A673 (cell line): ENCODE results near the gene TRIM8. TPM values are rescaled to one million over a fixed set of nuclear protein-coding genes. Genes with fewer than 3 reads are reported as not detected.

Experiments used
- BruUV-seq: library from RNA; stranded (reverse); fragments of 400-500 nt; replicated peaks from 2 replicates; lab custom pipeline; 2021; lab: Mats Ljungman, UMichigan
- CTCF ChIA-PET: fragments of 300-600 bp; sonication (Branson Sonifier 250); formaldehyde crosslinking; loops from one replicate; lab custom pipeline; 2022; ENCODE audit warnings: antibody characterized with exemption; lab: Charles Lee
- POLR2A ChIA-PET: fragments of 300-600 bp; sonication (Branson Sonifier 250); formaldehyde crosslinking; loops from one replicate; lab custom pipeline; 2022; ENCODE audit warnings: antibody characterized with exemption; ENCODE audit not compliant: low non-redundant PET; lab: Charles Lee
- DNase-seq: peaks from one replicate; pipeline ENCODE4 v3.0.0-alpha.2; 2015; ENCODE audit warnings: low spot score
- H3K27ac ChIP-seq: fragments of 200-600 bp; sonication (generic); 2 replicates; pipeline ENCODE4 v1.5.1; 2016; ENCODE audit warnings: mixed run types, low read depth, mild to moderate bottlenecking, mixed read lengths, antibody characterized with exemption, low read length; ENCODE audit not compliant: poor library complexity, severe bottlenecking
- H3K27me3 ChIP-seq: fragments of 200-600 bp; sonication (generic); replicated peaks from 2 replicates; pipeline ENCODE4 v1.6.1; 2017; ENCODE audit warnings: mixed run types, low read depth, mild to moderate bottlenecking, mixed read lengths, antibody characterized with exemption, low read length; ENCODE audit not compliant: insufficient read depth, poor library complexity
- H3K36me3 ChIP-seq: fragments of 200-600 bp; sonication (generic); 2 replicates; pipeline ENCODE4 v1.6.1; 2016; ENCODE audit warnings: mixed run types, mild to moderate bottlenecking, mixed read lengths, antibody characterized with exemption, low read length; ENCODE audit not compliant: insufficient read depth, poor library complexity, severe bottlenecking
- H3K4me1 ChIP-seq: fragments of 200-600 bp; sonication (generic); 2 replicates; pipeline ENCODE4 v1.6.1; 2017; ENCODE audit warnings: mixed run types, mild to moderate bottlenecking, mixed read lengths, antibody characterized with exemption, low read length; ENCODE audit not compliant: insufficient read depth, poor library complexity, severe bottlenecking
- H3K4me3 ChIP-seq: fragments of 200-600 bp; sonication (generic); 2 replicates; pipeline ENCODE4 v1.5.1; 2016; ENCODE audit warnings: low read depth, mixed run types, mild to moderate bottlenecking, mixed read lengths, low read length; ENCODE audit not compliant: poor library complexity, severe bottlenecking
- H3K9me3 ChIP-seq: fragments of 200-600 bp; sonication (generic); 2 replicates; pipeline ENCODE4 v1.6.1; 2016; ENCODE audit warnings: mixed run types, low read depth, mild to moderate bottlenecking, mixed read lengths, antibody characterized with exemption, low read length; ENCODE audit not compliant: poor library complexity, severe bottlenecking
- EZH2 ChIP-seq: fragments of 200-600 bp; sonication (generic); IDR thresholded peaks from 2 replicates; pipeline ENCODE4 v1.6.1; 2017; ENCODE audit warnings: borderline replicate concordance, low read depth, mild to moderate bottlenecking, mixed read lengths, antibody characterized with exemption, low read length; ENCODE audit not compliant: poor library complexity, severe bottlenecking
- intact Hi-C: fragments of 100-400 bp; cut with micrococcal nuclease; formaldehyde crosslinking; loops from one replicate; pipeline ENCODE4 v1.10.0; 2022; ENCODE audit not compliant: unreplicated experiment
- total RNA-seq: library from RNA; stranded (reverse); gene quantifications from 2 replicates; pipeline ENCODE4 v1.2.3, GENCODE V29; 2021
- TF ChIP-seq, protein P1 (sequence below): fragments of 300-800, 200-600 bp; sonication (generic); conservative IDR thresholded peaks from 2 replicates; pipeline ENCODE4 v1.5.1; 2017; ENCODE audit warnings: low read depth, mild to moderate bottlenecking, antibody characterized with exemption, low read length, moderate library complexity, mixed read lengths

TRIM8 gene
- total RNA-seq, 1 experiment from 2014 or later = 29.4 TPM

GRCh38 chr10:102696736-102697135 lies 52.5 kb downstream of the TRIM8 start:
- CTCF ChIA-PET = interaction anchor here (1.0 kb wide), 1 partner anchor 13 kb away, joined by 4 read pairs; no protein-coding TSS in a partner anchor
- POLR2A ChIA-PET = no interaction called here
- intact Hi-C loops = no loop called here

GRCh38 chr10:102698894-102699293 lies 54.6 kb downstream of the TRIM8 start:
- no peak overlapping the region for H3K27ac ChIP-seq
- no peak for TF ChIP-seq EZH2
- BruUV-seq = no TSS peak
- no peak overlapping the region for H3K4me3 ChIP-seq
- H3K4me1 ChIP-seq = peaks cover 6% of the 10 kb centered on the region
- H3K36me3 ChIP-seq = peaks cover 31% of the 10 kb centered on the region
- no peak for DNase-seq
- ChIA-PET CTCF (interaction anchor here (1.2 kb wide), 1 partner anchor 115 kb away, joined by 3 read pairs; no protein-coding TSS in a partner anchor), POLR2A (no interaction called here)
- no peaks in the 10 kb centered on the region for H3K27me3 ChIP-seq
- intact Hi-C loops = no loop called here
- no peaks in the 10 kb centered on the region for H3K9me3 ChIP-seq

More at GRCh38 chr10:102696736-102697135, 52.5 kb downstream of the TRIM8 start:
- no peak for DNase-seq
- TF ChIP-seq, protein P1, sequence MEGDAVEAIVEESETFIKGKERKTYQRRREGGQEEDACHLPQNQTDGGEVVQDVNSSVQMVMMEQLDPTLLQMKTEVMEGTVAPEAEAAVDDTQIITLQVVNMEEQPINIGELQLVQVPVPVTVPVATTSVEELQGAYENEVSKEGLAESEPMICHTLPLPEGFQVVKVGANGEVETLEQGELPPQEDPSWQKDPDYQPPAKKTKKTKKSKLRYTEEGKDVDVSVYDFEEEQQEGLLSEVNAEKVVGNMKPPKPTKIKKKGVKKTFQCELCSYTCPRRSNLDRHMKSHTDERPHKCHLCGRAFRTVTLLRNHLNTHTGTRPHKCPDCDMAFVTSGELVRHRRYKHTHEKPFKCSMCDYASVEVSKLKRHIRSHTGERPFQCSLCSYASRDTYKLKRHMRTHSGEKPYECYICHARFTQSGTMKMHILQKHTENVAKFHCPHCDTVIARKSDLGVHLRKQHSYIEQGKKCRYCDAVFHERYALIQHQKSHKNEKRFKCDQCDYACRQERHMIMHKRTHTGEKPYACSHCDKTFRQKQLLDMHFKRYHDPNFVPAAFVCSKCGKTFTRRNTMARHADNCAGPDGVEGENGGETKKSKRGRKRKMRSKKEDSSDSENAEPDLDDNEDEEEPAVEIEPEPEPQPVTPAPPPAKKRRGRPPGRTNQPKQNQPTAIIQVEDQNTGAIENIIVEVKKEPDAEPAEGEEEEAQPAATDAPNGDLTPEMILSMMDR = no peak
- TF ChIP-seq EZH2 = no peak
- no peak overlapping the region for H3K4me3 ChIP-seq
- no peak overlapping the region for H3K27ac ChIP-seq
- BruUV-seq = no TSS peak
- H3K4me1 ChIP-seq = peaks cover 4% of the 10 kb centered on the region
- H3K27me3 ChIP-seq = no peaks in the 10 kb centered on the region
- H3K36me3 ChIP-seq = peaks cover 31% of the 10 kb centered on the region
- H3K9me3 ChIP-seq = no peaks in the 10 kb centered on the region

- DNase-seq = peak; percentile 45
- H3K4me1 ChIP-seq = peaks cover 6% of the 10 kb centered on the region
- peaks cover 33% of the 10 kb centered on the region for H3K36me3 ChIP-seq
- CTCF ChIA-PET = no interaction called here
- H3K4me3 ChIP-seq = no peak overlapping the region
- intact Hi-C loops = no loop called here
- POLR2A ChIA-PET = no interaction called here
- TF ChIP-seq, protein P1 = no peak
- TF ChIP-seq EZH2 = no peak
- no TSS peak for BruUV-seq
- no peaks in the 10 kb centered on the region for H3K9me3 ChIP-seq
- no peaks in the 10 kb centered on the region for H3K27me3 ChIP-seq
- no peak overlapping the region for H3K27ac ChIP-seq
Observed at GRCh38 chr10:102701272-102701671, 57.0 kb downstream of the TRIM8 start.

DNA sequence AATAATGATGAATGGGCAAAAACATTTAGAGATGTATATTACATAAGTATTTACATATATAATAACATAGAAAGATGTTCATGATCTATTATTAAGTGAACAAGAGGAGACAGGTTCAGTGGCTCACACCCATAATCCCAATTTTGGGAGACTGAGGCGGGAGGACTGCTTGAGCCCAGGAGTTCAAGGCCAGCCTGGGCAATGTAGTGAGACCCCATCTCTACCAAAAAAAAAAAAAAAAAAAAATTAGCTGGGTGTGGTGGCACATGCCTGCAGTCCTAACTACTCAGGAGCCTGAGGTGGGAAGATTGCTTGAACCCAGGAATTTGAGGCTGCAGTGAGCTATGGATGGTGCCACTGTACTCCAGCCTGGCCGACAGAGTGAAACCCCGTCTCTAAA lies 57.5 kb downstream of the TRIM8 start:
- Histone ChIP-seq H3K27me3 (no peaks in the 10 kb centered on the region), H3K27ac (no peak overlapping the region), H3K4me1 (peaks cover 6% of the 10 kb centered on the region), H3K9me3 (no peaks in the 10 kb centered on the region), H3K36me3 (peaks cover 28% of the 10 kb centered on the region), H3K4me3 (no peak overlapping the region)
- TF ChIP-seq EZH2 = no peak
- TF ChIP-seq, protein P1 = no peak
- ChIA-PET CTCF (interaction anchor here (0.6 kb wide), 1 partner anchor 549 kb away, joined by 3 read pairs; no protein-coding TSS in a partner anchor), POLR2A (no interaction called here)
- no TSS peak for BruUV-seq
- no peak for DNase-seq
- intact Hi-C loops = no loop called here
